PC-9 (cell line): ENCODE measurements around the gene LCN12.

Experiments
- CTCF ChIP-seq: fragments of 200-600 bp; sonication (generic); conservative IDR thresholded peaks from 2 replicates; pipeline ENCODE4 v1.6.1; 2017; ENCODE audit warnings: mixed run types, antibody characterized with exemption, mild to moderate bottlenecking, moderate library complexity
- EZH2 ChIP-seq: fragments of 200-600 bp; sonication (generic); IDR thresholded peaks from 2 replicates; pipeline ENCODE4 v1.8.0; 2017; ENCODE audit warnings: antibody characterized with exemption, low read depth

GRCh38 chr9:136973618-136974617 lies 21.8 kb downstream of the LCN12 start:
- TF ChIP-seq CTCF (no peak), EZH2 (no peak)
